T1000 (cell line): ENCODE results near the gene CREB1.
"Not testable (repeated sequence)": the region's sequence is repeated elsewhere in the genome, so short reads cannot be mapped to it uniquely, and the experiment has no call there.

Experiments used
- DNase-seq: peaks from one replicate; lab custom pipeline; 2025; ENCODE audit warnings: mixed read lengths; lab: John Stamatoyannopoulos, UW

CREB1 gene

GRCh38 chr2:207529330-207530159 is at the start of gene CREB1:
Gene CREB1 (plus strand): TSS chr2:207529962. CDS start chr2:207555636, 25,674 bp downstream.
- DNase-seq = peak; percentile 99

DNA sequence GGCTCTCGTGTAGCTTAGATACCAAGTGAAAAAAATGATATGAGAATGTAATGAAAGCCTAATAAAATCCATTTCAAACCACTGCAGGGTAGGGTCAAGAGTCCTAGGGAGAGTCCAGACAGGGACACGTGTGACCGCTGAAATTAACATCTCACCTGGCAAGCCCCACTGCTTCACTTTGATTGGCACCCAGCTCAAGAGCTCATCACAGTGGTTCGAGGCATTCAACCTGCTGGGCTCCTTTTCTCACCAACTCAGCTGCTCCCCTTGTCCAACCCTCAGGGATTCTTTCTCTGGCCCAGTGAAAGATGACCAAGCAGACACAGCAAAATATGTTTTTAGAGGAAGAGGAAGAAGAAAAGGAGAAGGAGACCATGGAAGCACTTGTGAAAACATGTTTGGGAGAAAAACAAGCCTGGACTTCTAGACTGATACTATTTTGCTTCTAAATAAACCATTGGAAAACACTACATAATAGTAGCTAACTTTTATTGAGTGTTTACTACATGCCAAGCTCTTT is 49.2 kb upstream of the CREB1 start:
- no peak for DNase-seq

GRCh38 chr2:207481924-207482323 is 47.8 kb upstream of the CREB1 start:
- DNase-seq = no peak

- DNase-seq = no peak
These were observed 47.1 kb upstream of the CREB1 start for GRCh38 chr2:207482630-207483029.

DNA sequence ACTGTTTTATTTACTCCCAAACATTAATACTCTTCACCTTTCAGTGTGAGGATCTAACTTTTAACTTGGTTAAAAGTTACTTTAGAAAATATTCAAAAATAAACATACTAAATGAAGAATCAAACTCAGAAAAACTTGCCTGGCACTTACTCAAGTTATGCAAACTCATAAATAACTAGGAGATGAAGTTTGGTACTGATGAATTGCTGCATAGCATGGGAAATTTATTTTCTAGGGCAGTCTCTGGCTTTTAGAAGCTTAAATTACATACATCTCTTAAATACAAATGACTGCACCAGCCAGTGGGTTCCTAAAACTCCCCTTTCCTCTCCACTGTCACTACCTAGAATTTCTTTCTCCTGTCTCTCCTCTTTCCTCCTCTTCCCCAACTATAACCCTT is 46.7 kb upstream of the CREB1 start:
- DNase-seq = no peak

GRCh38 chr2:207483477-207483876 is 46.3 kb upstream of the CREB1 start:
- DNase-seq = no peak

GRCh38 chr2:207484444-207485391 is 45.0 kb upstream of the CREB1 start:
- DNase-seq = no peak

DNA sequence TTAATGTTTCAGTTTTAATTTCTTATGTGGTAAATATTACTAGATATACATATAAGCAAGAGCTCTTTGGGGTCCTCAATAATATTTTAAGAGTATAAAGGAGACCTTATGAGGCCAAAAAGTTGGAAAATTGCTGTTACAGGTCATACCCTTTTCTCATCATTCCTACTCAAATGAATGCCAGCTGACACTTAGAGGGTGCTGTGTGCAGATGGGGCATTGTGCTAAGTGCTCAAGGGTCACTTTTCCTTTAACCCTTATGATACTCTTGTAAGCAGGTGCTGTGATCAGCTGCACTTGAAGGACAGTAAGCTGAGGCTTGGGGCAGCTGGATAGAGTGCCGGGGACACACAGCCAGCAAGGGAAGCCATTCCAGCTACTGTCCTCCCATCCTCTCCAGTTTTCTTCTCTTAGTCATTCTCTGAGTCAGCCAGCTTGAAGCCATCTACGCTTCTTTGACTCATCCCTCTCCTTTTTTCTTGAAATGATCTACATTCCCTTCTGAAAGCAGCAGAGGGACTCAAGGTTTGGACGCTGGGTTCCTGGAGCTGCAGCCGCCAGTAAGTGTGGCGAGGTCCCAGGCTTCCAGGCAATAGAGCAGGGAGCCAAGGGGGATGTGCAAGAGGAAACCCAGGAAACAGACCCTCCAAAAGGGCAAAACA is 42.0 kb upstream of the CREB1 start:
- no peak for DNase-seq

- no peak for DNase-seq
These were observed 40.5 kb upstream of the CREB1 start for GRCh38 chr2:207489251-207489650.

GRCh38 chr2:207490441-207490840 is 39.3 kb upstream of the CREB1 start:
- no peak for DNase-seq

- no peak for DNase-seq
These were observed 38.7 kb upstream of the CREB1 start for GRCh38 chr2:207491086-207491485.

- no peak for DNase-seq
These were observed 37.8 kb upstream of the CREB1 start for GRCh38 chr2:207491956-207492355.

GRCh38 chr2:207492461-207492860 is 37.3 kb upstream of the CREB1 start:
- DNase-seq = no peak

DNA sequence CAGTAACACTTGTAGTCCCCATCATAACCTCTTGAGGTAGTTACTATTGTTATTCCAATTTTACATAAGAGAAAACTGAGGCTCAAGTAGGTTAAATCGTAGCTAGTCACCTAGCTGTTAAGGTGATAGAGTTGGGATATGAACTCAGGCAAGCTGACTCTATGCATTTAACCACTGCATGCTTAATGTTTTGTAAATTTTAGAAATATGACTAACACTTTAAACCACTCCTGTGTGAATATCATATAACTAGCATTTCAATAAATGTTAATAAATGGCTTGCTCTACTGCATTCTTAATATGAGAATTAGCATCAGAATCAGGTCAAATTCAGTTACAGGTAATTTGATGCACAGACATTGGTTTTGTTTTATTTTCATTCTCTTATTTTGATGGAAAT is 35.6 kb upstream of the CREB1 start:
- DNase-seq = no peak

DNA sequence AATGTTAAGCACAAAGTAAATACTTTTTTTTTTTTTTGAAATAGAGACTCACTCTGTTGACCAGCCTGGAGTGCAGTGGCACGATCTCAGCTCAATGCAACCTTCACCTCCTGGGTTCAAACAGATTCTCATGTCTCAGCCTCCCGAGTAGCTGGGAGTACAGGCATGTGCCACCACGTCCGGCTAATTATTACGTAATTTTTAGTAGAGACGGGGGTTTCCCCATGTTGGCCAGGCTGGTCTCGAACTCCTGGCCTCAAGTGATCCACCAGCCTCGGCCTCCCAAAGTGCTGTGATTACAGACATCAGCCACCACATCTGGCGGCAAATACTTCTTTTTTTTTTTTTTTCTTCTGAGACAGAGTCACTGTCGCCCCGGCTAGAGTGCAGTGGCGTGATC is 32.8 kb upstream of the CREB1 start:
- not testable (repeated sequence) for DNase-seq

DNA sequence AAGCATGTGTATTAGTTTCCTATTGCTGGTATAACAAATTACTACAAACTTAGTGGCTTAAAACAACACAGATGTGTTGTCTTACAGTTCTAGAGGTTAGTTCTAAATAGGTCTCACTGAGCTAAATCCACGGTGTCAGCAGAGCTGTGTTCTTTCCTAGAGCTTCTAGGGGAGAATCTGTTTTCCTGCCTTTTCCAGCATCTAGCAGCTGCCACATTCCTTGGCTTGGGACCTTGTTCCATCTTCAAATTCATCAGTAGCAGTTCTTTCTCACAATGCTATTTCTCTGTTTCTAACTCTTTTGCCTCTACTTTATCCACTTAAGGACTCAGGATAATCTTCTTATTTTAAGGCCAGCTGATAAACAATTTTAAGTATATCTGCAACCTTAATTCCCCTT is 32.2 kb upstream of the CREB1 start:
- no peak for DNase-seq

DNA sequence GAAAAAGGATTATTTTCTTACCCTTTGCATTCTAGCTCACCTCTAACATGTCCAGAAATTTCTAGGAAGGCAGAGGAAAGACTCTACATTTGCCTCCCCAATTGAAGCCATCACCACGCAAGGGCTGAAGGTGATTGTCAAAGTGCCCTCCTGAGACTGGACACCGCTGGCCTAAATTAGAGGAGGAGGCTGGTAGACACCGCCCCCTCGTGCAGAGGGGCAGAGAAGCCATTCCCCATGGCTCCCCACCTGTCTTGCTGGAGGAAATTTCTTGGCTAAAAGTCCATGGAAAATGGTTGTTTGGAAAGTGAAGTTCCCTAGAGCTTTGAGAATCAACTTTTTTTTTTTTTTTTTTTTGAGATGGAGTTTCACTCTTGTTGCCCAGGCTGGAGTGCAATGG is 31.3 kb upstream of the CREB1 start:
- DNase-seq = no peak

DNA sequence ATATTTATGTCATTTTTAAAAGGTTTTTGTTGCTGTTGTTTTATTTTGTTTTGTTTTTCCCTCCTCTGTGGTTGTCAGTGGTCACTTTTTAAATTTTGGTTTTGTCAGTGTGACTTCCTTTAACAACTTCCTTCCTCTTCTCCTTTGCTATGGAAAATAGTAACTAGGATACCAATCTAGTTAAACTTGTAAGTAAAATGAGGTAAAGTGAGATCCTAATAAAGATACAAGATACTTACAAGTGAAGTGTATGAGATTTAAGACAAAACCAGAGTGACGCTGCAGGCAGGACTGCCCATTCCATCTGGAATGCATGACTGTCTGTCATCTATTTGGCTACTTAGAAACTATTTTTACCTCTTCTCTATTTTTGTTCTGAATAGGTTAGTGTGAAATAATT is 30.6 kb upstream of the CREB1 start:
- DNase-seq = no peak

DNA sequence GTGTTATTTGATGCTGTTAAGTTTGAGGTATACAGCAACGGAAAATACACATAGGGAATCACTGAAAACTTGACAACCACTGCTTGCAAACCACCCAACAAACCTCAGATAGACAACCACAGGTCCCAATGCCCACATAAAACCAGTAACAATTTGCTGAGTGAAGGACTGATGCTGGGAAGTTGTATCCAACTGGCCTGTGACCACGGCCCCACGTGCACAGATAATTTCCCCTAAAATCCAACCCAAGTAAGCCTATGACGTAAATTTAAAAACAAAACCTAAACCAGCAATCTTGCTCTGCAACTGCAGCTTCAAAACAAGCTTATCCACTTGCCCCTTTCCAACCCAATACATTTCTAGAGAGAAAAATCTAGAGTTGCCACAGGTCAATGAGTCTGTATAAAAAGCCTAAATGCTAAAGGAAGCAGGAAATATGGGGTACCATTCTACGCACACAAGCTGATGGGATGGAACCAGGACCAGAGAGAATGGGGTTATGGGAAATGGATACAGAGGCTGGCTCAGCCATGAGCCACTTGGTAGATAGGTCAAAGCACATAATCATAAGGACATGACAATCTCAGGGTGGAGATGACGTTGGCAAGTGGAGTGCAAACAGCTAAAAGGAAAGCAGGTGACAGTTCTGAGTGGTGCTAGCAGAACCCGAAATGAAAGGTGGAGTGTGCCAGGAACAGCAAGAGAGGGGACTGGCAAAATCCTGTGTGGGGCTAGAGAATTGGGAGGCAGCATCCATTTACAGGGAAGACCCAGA is 27.8 kb upstream of the CREB1 start:
- no peak for DNase-seq

DNA sequence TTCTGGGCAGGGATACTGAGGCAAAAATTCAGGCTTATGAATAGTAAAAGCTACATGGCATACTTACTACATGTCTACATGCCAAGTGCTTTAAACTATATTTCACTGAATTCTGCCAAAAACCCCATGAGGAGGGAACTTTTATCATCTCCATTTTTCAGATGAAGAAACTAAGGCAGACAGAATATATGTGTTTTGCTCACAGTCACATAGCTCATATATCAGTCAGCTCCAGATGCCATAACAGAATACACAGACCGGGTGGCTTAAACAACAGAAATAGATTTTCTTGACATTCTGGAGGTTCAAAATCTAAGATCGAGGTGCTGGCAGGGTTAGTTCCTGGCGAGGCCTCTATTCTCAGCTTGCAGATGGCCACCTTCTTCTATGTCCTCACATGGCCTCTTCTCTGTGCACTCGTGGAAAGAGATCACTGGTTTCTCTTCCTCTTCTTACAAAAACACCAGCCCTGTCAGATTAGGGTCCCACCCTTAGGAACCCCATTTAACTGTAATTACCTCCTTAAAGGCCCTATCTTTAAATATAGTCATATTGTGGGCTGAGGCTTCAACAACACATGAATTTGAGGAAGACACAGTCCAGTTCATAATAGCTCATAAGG is 27.1 kb upstream of the CREB1 start:
- DNase-seq = no peak

DNA sequence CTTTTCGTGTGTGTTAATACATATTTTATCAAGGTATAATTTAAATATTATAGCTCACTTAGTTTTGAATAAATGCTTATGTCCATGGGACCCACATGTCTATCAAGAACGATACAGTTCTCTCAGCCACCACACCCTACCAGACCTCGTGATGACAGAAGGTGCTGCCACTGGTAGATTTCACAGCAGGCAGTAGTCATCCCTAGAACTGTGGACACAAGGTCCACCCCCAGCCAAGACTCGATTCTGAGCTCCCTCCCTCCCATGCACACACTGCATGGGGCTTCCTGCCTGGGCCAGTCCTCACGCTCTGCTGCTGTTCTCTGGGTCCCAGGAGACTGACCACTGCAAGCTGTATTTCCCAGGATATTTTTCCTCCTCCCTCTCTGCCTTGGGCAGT is 26.5 kb upstream of the CREB1 start:
- no peak for DNase-seq
